Kidney glomerular epithelial cell (primary cell): ENCODE results near the gene TTLL11.

ENCODE experiments used
- DNase-seq: peaks from one replicate; lab custom pipeline; 2025; lab: John Stamatoyannopoulos, UW

TTLL11 gene

GRCh38 chr9:122050167-122050566 lies 42.9 kb downstream of the TTLL11 start:
- no peak for DNase-seq

GRCh38 chr9:122042056-122042455 lies 51.1 kb downstream of the TTLL11 start:
- DNase-seq, result no peak

- no peak for DNase-seq
Measured at GRCh38 chr9:122040561-122041242, 52.4 kb downstream of the TTLL11 start.

GRCh38 chr9:122039234-122039633 lies 53.9 kb downstream of the TTLL11 start:
- no peak for DNase-seq

GRCh38 chr9:122036988-122037387 lies 56.1 kb downstream of the TTLL11 start:
- peak; percentile 15 for DNase-seq

- no peak for DNase-seq
Measured at GRCh38 chr9:122036408-122036807, 56.7 kb downstream of the TTLL11 start.

- DNase-seq, result no peak
Measured at GRCh38 chr9:122033775-122034373, 59.2 kb downstream of the TTLL11 start.

GRCh38 chr9:122032346-122032745 lies 60.8 kb downstream of the TTLL11 start:
- peak; percentile 59 for DNase-seq

GRCh38 chr9:122031776-122032175 lies 61.3 kb downstream of the TTLL11 start:
- peak; percentile 59 for DNase-seq

- DNase-seq, result peak; percentile 27
Measured at GRCh38 chr9:122031157-122031556, 62.0 kb downstream of the TTLL11 start.

- DNase-seq, result no peak
Measured at GRCh38 chr9:122030357-122030756, 62.8 kb downstream of the TTLL11 start.

GRCh38 chr9:122029898-122030297 lies 63.2 kb downstream of the TTLL11 start:
- peak; percentile 8 for DNase-seq

GRCh38 chr9:122028089-122028488 lies 65.0 kb downstream of the TTLL11 start:
- DNase-seq, result no peak

GRCh38 chr9:122020398-122020797 lies 72.7 kb downstream of the TTLL11 start:
- DNase-seq, result no peak

GRCh38 chr9:122016744-122017143 lies 76.4 kb downstream of the TTLL11 start:
- DNase-seq, result no peak

- DNase-seq, result no peak
Measured at GRCh38 chr9:122016309-122016708, 76.8 kb downstream of the TTLL11 start.

- DNase-seq, result no peak
Measured at GRCh38 chr9:122015170-122015821, 77.8 kb downstream of the TTLL11 start.

GRCh38 chr9:122011818-122012498 lies 81.2 kb downstream of the TTLL11 start:
- DNase-seq, result no peak

- DNase-seq, result no peak
Measured at GRCh38 chr9:122008559-122008958, 84.5 kb downstream of the TTLL11 start.

- no peak for DNase-seq
Measured at GRCh38 chr9:122007837-122008236, 85.3 kb downstream of the TTLL11 start.

GRCh38 chr9:122005597-122005996 lies 87.5 kb downstream of the TTLL11 start:
- peak; percentile 11 for DNase-seq

- DNase-seq, result no peak
Measured at GRCh38 chr9:122004589-122004988, 88.5 kb downstream of the TTLL11 start.
